GM12801 (cell line): Measurements from ENCODE around the gene PKP2.

ENCODE experiments used
- CTCF ChIP-seq: IDR thresholded peaks from one replicate; pipeline ENCODE4 v1.5.1; 2011; ENCODE audit warnings: control low read depth; ENCODE audit not compliant: insufficient read length; ENCODE audit errors: extremely low read depth

Gene PKP2

GRCh38 chr12:32820376-32820931 lies 76.1 kb downstream of the PKP2 start:
- no peak for TF ChIP-seq CTCF

GRCh38 chr12:32819424-32819823 lies 77.2 kb downstream of the PKP2 start:
- TF ChIP-seq CTCF, result no peak

GRCh38 chr12:32811686-32812392 lies 84.7 kb downstream of the PKP2 start:
- TF ChIP-seq CTCF, result no peak

- no peak for TF ChIP-seq CTCF
Measured at GRCh38 chr12:32809846-32810245, 86.7 kb downstream of the PKP2 start.

- no peak for TF ChIP-seq CTCF
Measured at GRCh38 chr12:32809196-32809595, 87.4 kb downstream of the PKP2 start.

- no peak for TF ChIP-seq CTCF
Measured at GRCh38 chr12:32804301-32804700, 92.3 kb downstream of the PKP2 start.

GRCh38 chr12:32801269-32801980 lies 95.2 kb downstream of the PKP2 start:
- TF ChIP-seq CTCF, result no peak
